H9 (cell line): ENCODE results near the gene PIN1. TPM values are rescaled to one million over a fixed set of nuclear protein-coding genes. Genes with fewer than 3 reads are reported as not detected.

Source experiments
- DNase-seq: peaks from one replicate; pipeline ENCODE4 v3.0.0-alpha.2; 2017
- H2AFZ ChIP-seq: one replicate; pipeline ENCODE4 v1.6.1; 2013; ENCODE audit warnings: mild to moderate bottlenecking, low read length, control low read depth, moderate library complexity
- H2AK5ac ChIP-seq: 2 replicates; pipeline ENCODE4 v1.6.1; 2013; ENCODE audit warnings: low read length, control low read depth, mixed read lengths; ENCODE audit not compliant: insufficient read length
- H2BK120ac ChIP-seq: one replicate; pipeline ENCODE4 v1.6.1; 2013; ENCODE audit warnings: low read depth, mild to moderate bottlenecking, low read length, control low read depth, inconsistent platforms; ENCODE audit not compliant: poor library complexity, severe bottlenecking
- H2BK12ac ChIP-seq: 2 replicates; pipeline ENCODE4 v1.6.1; 2013; ENCODE audit warnings: low read length, control low read depth, mixed read lengths, low read depth; ENCODE audit not compliant: insufficient read length
- H2BK15ac ChIP-seq: 2 replicates; pipeline ENCODE4 v1.6.1; 2013; ENCODE audit warnings: low read depth, low read length, control low read depth
- H2BK20ac ChIP-seq: one replicate; pipeline ENCODE4 v1.6.1; 2013; ENCODE audit warnings: low read depth, mild to moderate bottlenecking, low read length, control low read depth, inconsistent platforms; ENCODE audit not compliant: poor library complexity, severe bottlenecking
- H2BK5ac ChIP-seq: 2 replicates; pipeline ENCODE4 v1.6.1; 2013; ENCODE audit warnings: low read length, control low read depth, mixed read lengths; ENCODE audit not compliant: insufficient read length
- H3K14ac ChIP-seq: 2 replicates; pipeline ENCODE4 v1.6.1; 2013; ENCODE audit warnings: low read length, control low read depth; ENCODE audit not compliant: insufficient read depth
- H3K18ac ChIP-seq: 2 replicates; pipeline ENCODE4 v1.6.1; 2013; ENCODE audit warnings: low read depth, mild to moderate bottlenecking, mixed read lengths, low read length, control low read depth; ENCODE audit not compliant: insufficient read length
- H3K23ac ChIP-seq: 2 replicates; pipeline ENCODE4 v1.6.1; 2013; ENCODE audit warnings: low read length, control low read depth, mixed read lengths, low read depth; ENCODE audit not compliant: insufficient read length
- H3K23me2 ChIP-seq: 2 replicates; pipeline ENCODE4 v1.6.1; 2013; ENCODE audit warnings: low read depth, mild to moderate bottlenecking, mixed read lengths, low read length, control low read depth; ENCODE audit not compliant: insufficient read length, poor library complexity, severe bottlenecking
- H3K27ac ChIP-seq: 2 replicates; pipeline ENCODE4 v1.5.1; 2013; ENCODE audit warnings: low read length, control low read depth, mixed read lengths, low read depth; ENCODE audit not compliant: insufficient read length
- H3K27me3 ChIP-seq: 2 replicates; pipeline ENCODE4 v1.6.1; 2013; ENCODE audit warnings: low read length, control low read depth, inconsistent platforms; ENCODE audit not compliant: insufficient read depth
- H3K4ac ChIP-seq: 2 replicates; pipeline ENCODE4 v1.6.1; 2013; ENCODE audit warnings: low read depth, mild to moderate bottlenecking, control low read depth, inconsistent platforms, low read length, moderate library complexity
- H3K4me1 ChIP-seq: 2 replicates; pipeline ENCODE4 v1.6.1; 2013; ENCODE audit warnings: low read length, control low read depth, inconsistent platforms; ENCODE audit not compliant: insufficient read depth
- H3K4me2 ChIP-seq: 2 replicates; pipeline ENCODE4 v1.6.1; 2013; ENCODE audit warnings: low read length, control low read depth, mixed read lengths; ENCODE audit not compliant: insufficient read length, insufficient read depth
- H3K56ac ChIP-seq: 2 replicates; pipeline ENCODE4 v1.6.1; 2013; ENCODE audit warnings: low read depth, mild to moderate bottlenecking, mixed read lengths, low read length, control low read depth; ENCODE audit not compliant: insufficient read length
- H3K79me1 ChIP-seq: 2 replicates; pipeline ENCODE4 v1.6.1; 2013; ENCODE audit warnings: low read depth, mild to moderate bottlenecking, moderate library complexity, low read length, control low read depth, inconsistent platforms; ENCODE audit not compliant: insufficient read depth, poor library complexity, severe bottlenecking
- H3K79me2 ChIP-seq: 2 replicates; pipeline ENCODE4 v1.6.1; 2013; ENCODE audit warnings: low read length, control low read depth, inconsistent platforms; ENCODE audit not compliant: insufficient read depth
- H3K9ac ChIP-seq: 2 replicates; pipeline ENCODE4 v1.6.1; 2013; ENCODE audit warnings: low read length, control low read depth, mixed read lengths; ENCODE audit not compliant: insufficient read length; ENCODE audit errors: extremely low read depth
- H3K9me3 ChIP-seq: one replicate; pipeline ENCODE4 v1.6.1; 2013; ENCODE audit warnings: low read depth, low read length, inconsistent platforms; ENCODE audit not compliant: control insufficient read depth
- H3T11ph ChIP-seq: one replicate; pipeline ENCODE4 v1.6.1; 2013; ENCODE audit warnings: mild to moderate bottlenecking, low read length, control low read depth, inconsistent platforms
- H4K20me1 ChIP-seq: one replicate; pipeline ENCODE4 v1.6.1; 2013; ENCODE audit not compliant: control insufficient read depth, insufficient read length, insufficient read depth
- H4K5ac ChIP-seq: 2 replicates; pipeline ENCODE4 v1.6.1; 2013; ENCODE audit warnings: low read depth, mild to moderate bottlenecking, mixed read lengths, low read length, control low read depth; ENCODE audit not compliant: insufficient read length
- H4K8ac ChIP-seq: replicated peaks from 2 replicates; pipeline ENCODE4 v1.6.1; 2013; ENCODE audit warnings: low read length, control low read depth, mixed read lengths, low read depth; ENCODE audit not compliant: insufficient read length
- H4K91ac ChIP-seq: 2 replicates; pipeline ENCODE4 v1.6.1; 2013; ENCODE audit warnings: low read depth, mild to moderate bottlenecking, moderate library complexity, mixed read lengths, low read length, control low read depth; ENCODE audit not compliant: insufficient read length
- H3K27ac Mint-ChIP-seq, 3 experiments: 2 replicates in 2 of 3; 3 replicates in 1 of 3; pipeline ENCODE4 v1.8.0; 2020 to 2021; ENCODE audit warnings: mixed read lengths in 3 of 3, mild to moderate bottlenecking in 1 of 3, moderate library complexity in 1 of 3
- H3K27me3 Mint-ChIP-seq: 2 replicates; pipeline ENCODE4 v1.8.0; 2021; ENCODE audit warnings: low read depth, mild to moderate bottlenecking, moderate library complexity, mixed read lengths
- H3K36me3 Mint-ChIP-seq, 3 experiments: 2 replicates in 2 of 3; 3 replicates in 1 of 3; pipeline ENCODE4 v1.8.0; 2020 to 2021; ENCODE audit warnings: low read depth in 3 of 3, mixed read lengths in 3 of 3; ENCODE audit not compliant: insufficient read depth in 1 of 3
- H3K4me1 Mint-ChIP-seq, 2 experiments: 2 replicates each; pipeline ENCODE4 v1.8.0; 2020; ENCODE audit warnings: mixed read lengths in 2 of 2
- H3K4me3 Mint-ChIP-seq, 2 experiments: 2 replicates in 1 of 2; 3 replicates in 1 of 2; pipeline ENCODE4 v1.8.0; 2020 to 2021; ENCODE audit warnings: mild to moderate bottlenecking in 2 of 2, mixed read lengths in 2 of 2, moderate library complexity in 1 of 2
- H3K9me3 Mint-ChIP-seq, 2 experiments: 2 replicates in 1 of 2; 3 replicates in 1 of 2; pipeline ENCODE4 v1.8.0; 2020; ENCODE audit warnings: mild to moderate bottlenecking in 2 of 2, mixed read lengths in 2 of 2, moderate library complexity in 1 of 2
- WGBS: extraction: QIAGEN DNeasy Blood & Tissue Kit; methylation state at CpG from one replicate; pipeline ENCODE4 v1.1.7; 2013; ENCODE audit warnings: missing lambda C conversion rate, low lambda C conversion rate, mixed read lengths; ENCODE audit not compliant: insufficient read length; ENCODE audit errors: extremely low coverage; 5-methylcytosine and 5-hydroxymethylcytosine counted together
- total RNA-seq: library from RNA; stranded (reverse); gene quantifications from 2 replicates; pipeline ENCODE4 v1.2.1, GENCODE V29; 2021
- TF ChIP-seq, protein P1 (sequence below): fragments of 200-600 bp; sonication (generic); conservative IDR thresholded peaks from 3 replicates; pipeline ENCODE4 v1.8.0; 2021; ENCODE audit warnings: antibody characterized with exemption, mild to moderate bottlenecking

PIN1 gene
- total RNA-seq, 1 experiment from 2014 or later: 110 TPM

DNA sequence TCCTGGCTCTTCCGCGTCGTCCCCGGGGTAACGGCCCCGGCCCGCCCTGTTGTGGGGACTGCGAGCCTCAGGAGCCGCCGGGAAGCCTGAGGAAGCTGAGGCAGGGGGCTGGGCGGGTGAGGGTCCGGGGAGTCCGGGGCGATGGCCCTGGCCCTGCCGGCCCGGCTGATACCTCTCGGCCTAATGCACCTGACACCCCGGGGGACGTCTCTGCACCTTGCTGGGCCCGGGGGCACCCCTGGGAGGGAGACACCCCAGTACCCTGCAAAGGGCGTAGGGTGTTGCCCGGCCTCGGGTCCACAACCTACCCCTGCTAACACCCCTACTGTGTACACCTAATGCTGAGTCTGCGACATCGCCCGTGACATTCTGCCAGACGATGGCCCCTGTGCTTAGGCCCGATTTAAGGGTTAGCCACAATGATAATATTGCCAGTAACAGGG is 410 bp downstream of the PIN1 start:
- H3K4me1 Mint-ChIP-seq: peaks cover 8 to 14% of the 10 kb centered on the region in 2 experiments
- TF ChIP-seq, protein P1, sequence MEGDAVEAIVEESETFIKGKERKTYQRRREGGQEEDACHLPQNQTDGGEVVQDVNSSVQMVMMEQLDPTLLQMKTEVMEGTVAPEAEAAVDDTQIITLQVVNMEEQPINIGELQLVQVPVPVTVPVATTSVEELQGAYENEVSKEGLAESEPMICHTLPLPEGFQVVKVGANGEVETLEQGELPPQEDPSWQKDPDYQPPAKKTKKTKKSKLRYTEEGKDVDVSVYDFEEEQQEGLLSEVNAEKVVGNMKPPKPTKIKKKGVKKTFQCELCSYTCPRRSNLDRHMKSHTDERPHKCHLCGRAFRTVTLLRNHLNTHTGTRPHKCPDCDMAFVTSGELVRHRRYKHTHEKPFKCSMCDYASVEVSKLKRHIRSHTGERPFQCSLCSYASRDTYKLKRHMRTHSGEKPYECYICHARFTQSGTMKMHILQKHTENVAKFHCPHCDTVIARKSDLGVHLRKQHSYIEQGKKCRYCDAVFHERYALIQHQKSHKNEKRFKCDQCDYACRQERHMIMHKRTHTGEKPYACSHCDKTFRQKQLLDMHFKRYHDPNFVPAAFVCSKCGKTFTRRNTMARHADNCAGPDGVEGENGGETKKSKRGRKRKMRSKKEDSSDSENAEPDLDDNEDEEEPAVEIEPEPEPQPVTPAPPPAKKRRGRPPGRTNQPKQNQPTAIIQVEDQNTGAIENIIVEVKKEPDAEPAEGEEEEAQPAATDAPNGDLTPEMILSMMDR: no peak
- no peak overlapping the region; a peak in 1 of 7 replicates for H3K27ac Mint-ChIP-seq
- Histone ChIP-seq H3K9ac (peak overlapping the region; percentile 61), H4K20me1 (no peaks in the 10 kb centered on the region), H3K9me3 (no peaks in the 10 kb centered on the region), H4K91ac (no peak overlapping the region), H4K5ac (no peak overlapping the region), H3K4me2 (peak overlapping the region; percentile 96), H3K23me2 (no peaks in the 10 kb centered on the region), H3K56ac (no peak overlapping the region), H2AFZ (no peak overlapping the region), H3K18ac (no peak overlapping the region), H2AK5ac (no peak overlapping the region), H2BK20ac (no peak overlapping the region), H3K79me1 (peaks cover 4% of the 10 kb centered on the region), H3K4me1 (no peaks in the 10 kb centered on the region), H3K27ac (no peak overlapping the region), H4K8ac (no peak overlapping the region), H3K4ac (no peak overlapping the region), H2BK5ac (no peak overlapping the region), H2BK120ac (no peak overlapping the region), H3K27me3 (no peaks in the 10 kb centered on the region), H3K79me2 (peaks cover 1% of the 10 kb centered on the region), H3T11ph (no peak overlapping the region), H3K23ac (no peak overlapping the region), H2BK12ac (no peak overlapping the region), H2BK15ac (no peak overlapping the region), H3K14ac (0 out of 2 replicates have a peak overlapping the region, but pooled peaks have one; percentile 53)
- no CpG with 5 or more reads among the region's 28 CpGs for WGBS
- H3K9me3 Mint-ChIP-seq: no peaks in the 10 kb centered on the region; a peak in 1 of 5 replicates
- DNase-seq: no peak
- peak overlapping the region; percentile 79 to 93 for H3K4me3 Mint-ChIP-seq
- H3K27me3 Mint-ChIP-seq: no peaks in the 10 kb centered on the region
- H3K36me3 Mint-ChIP-seq: peaks cover 9 to 16% (median 14%) of the 10 kb centered on the region in 3 experiments; a peak in 6 of 7 replicates
